Stimulated activated CD8-positive, alpha-beta memory T cell treated with anti-CD3 and anti-CD28 coated beads, Interleukin-7, amount 100 ng/mL, for 48 hours (primary cell): Measurements from ENCODE around the gene NMNAT2.

Source experiments
- DNase-seq, 2 donors: peaks; one replicate each; pipeline ENCODE4 v3.0.0-alpha.2; 2020; ENCODE audit warnings: low read depth in 1 of 2; ENCODE audit errors: extremely low read depth in 1 of 2

Gene NMNAT2

DNA sequence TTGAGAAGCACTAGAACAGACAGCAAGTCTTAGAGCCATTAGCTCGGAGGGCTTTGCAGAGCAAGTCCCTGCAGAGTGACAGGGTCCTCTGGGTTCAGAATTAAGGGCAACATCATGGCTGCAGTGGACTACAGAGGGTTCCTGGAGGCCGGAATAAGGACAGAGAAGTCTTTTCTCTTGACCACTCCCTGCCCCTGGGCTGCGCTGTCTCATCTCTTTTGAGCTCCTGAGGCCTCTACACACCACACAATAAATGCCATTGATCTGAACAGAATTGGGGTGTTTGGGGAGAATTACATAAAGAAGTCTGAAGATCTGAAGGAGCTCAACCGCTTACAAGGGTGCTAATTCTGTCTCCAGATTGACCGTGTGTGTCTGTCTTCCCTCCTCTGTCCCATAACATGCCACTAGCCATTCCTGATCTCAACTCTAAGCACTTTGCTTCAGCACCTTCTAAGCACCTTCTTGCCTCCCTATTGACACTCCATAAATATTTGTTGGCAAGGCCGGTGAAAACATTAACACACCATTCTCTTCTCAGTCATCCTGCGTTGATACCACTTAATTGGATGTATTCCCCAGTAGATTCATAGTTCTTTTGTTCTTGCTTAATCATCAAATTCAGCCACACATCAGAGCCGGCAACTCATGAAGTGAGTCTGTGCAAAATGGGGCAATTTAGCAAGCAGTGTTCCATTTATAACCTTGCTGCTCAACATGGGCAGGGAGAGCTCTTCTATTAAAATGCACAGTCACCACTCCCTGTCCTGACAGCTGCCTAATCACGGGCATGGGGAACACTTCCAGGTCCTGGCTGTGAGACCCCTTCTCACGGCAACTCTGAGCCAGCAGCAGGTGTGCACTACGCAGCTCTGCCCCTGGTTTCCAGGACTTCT, 49.7 kb downstream of the NMNAT2 start:
- DNase-seq, result no peak

DNA sequence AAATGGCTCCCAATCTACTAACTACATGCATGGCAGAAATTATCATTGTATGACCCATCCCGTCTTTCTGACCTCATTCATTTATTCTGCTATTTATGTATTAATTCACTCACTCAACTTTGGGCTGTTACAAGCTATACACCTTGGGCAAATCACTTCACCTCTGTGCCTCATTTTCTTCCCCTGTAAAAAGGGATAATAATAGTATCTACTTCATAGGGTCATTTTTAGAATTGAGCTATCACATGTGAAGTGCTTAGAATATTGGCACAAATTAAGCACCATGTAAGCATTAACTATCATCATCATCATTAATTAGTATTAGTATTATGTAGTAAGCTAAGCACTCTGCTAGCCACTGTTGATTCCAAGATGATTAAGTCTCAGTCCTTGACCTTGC, 52.1 kb downstream of the NMNAT2 start:
- no peak for DNase-seq

DNA sequence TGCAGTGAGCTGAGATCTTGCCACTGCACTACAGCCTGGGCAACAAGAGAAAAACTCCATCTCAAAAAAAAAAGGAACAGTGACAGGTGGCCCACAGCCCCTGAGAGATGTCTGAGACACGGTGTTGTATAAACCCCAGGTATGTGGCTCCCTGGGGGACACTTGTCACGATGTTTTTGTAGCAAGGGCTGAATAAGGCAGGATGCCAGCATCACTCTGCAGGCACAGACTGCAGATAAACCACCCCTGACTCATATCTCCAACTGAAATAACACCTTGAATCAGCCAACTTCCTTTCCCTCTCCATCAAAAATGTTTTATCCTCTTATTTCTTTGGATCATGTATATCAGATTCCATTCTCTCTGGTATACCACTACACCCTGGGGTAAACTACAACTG, 52.5 kb downstream of the NMNAT2 start:
- no peak for DNase-seq

DNA sequence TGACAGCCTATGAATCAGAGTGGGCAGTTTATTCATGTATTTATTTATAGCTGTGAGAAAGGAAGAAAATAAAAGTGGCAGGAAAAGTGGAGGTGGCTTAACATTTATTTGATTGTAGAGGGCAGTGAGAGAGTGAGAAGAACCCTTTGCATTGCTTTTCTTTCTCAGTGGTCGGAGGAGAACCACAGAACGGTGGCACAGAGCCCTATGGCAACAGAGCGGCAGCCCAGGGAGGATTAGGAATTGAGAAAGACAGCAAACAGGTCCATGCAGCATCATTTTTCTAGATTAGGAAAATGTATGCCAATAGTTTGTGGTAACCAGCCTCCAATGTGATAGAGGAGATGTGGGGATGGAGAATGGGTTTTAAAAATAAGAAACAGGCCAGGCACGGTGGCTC, 53.1 kb downstream of the NMNAT2 start:
- DNase-seq, result no peak

DNA sequence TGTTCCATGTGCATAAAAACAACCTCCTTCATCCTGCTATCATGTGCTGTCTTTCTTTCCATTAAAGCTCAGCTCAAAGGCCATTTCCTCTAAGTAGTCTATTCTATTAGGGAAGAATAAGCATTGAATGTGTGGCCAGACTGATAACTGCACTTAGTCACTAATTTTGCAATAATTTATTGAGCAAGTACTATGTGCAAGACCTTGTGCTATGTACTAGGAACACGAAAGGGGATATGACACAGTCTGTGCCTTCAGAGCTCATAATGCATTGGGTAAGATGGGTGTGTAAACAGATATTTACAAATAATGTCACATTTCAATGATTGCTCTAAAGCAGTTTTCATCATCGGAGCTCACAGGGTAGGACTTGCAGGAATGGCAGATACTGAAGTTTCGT, 54.2 kb downstream of the NMNAT2 start:
- no peak for DNase-seq

DNA sequence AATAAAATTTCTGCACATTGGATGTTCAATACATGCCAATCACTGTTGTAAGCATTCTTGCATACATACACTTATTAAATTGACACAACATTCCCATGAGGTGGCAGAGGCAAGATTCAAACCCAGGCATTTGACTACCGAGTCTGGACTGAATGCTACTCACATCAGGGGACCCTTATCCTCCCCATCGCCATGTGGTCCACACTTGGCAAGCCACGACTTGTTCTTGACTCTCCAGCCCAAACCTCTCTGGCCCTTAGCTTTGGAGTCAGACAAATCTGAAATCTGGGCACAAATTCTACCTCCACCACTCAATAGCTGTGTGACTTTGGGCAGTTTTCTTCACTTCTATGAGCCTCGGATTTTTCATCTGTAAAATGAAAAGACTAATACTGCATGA, 57.1 kb downstream of the NMNAT2 start:
- DNase-seq, result no peak

DNA sequence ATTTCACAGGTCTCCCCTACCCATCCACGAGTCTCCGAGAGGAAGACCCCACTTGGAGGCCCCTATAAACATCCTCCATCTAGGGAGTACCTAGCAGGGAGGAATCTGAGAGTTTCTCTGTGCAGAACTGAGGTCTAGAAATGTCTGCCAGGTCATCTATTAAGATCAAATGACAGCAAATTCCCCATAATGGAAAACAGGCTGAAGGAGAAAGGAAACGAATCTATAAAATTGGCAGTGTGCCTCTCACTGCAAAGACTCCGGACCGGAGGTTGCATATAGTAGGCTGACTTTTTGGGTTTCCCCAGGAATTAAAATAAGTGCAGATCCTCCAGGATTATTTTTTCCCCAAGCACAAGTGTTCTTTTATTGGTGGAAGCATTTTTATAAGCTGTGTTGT, 57.7 kb downstream of the NMNAT2 start:
- DNase-seq, result no peak

DNA sequence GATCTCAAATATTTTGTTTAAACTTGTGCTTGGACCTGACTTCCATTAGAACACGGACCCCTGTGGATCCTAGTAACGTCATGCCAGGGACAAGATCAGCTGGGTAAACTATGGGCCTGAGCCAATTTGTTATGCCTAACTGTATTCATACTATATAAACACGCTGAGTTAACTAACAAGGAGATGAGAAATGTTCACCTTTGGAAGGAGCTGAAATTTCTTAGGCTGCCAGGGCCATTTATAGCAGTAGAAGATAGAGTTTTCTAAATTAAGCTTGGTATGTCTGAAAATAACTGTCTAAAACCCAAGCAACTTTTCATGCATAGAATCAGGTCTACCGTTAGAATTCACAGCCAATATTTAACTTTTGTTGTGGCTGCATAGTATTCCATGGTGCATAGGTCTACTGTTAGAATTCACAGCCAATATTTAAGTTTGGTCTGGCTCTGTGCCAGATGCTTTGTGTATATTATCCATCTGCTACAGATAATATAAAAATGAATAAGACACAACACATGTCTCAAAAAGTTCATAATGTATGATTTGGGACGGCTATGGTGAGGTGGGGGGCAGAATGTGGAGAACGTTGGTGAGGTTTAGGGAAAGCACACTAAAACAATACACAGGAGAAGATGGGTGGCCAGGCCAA, 61.5 kb downstream of the NMNAT2 start:
- DNase-seq, result no peak

DNA sequence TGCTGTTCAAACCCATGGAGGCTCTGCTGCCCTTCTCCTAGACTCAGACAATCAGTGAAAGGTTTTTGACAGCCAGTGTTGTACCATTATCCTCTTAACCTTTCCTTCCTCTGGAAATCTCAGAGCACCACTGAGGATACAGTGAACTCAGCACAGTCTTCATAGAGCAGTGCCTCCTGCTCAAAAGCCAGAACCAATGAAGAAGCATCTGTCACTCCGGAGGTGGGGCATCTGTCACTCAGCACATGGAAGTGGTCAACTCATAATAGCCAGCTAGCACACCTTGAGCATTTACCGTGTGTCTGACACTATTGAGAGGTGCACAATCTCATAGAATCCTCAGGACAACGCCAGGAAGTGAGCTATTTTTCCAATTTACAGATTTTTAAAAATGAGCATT, 62.4 kb downstream of the NMNAT2 start:
- no peak for DNase-seq

DNA sequence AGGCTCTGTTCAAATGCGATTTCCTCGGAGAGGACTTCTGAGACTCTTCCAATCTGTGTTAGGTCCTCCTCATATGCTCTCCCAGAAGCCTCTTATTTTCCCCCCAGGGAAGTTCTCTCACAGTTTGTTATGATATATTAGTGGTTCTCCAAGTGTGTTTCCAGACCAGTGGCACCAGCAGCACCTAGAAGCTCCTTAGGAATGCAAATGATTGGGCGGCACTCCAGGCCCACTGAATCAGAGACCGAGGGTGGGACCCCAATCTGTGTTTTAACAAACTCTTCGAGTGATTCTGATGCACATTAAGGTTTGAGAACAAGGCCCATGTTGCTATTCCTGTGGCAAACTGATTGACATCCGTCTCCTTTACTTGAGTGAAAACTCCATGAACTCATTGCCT, 63.0 kb downstream of the NMNAT2 start:
- DNase-seq, result no peak

DNA sequence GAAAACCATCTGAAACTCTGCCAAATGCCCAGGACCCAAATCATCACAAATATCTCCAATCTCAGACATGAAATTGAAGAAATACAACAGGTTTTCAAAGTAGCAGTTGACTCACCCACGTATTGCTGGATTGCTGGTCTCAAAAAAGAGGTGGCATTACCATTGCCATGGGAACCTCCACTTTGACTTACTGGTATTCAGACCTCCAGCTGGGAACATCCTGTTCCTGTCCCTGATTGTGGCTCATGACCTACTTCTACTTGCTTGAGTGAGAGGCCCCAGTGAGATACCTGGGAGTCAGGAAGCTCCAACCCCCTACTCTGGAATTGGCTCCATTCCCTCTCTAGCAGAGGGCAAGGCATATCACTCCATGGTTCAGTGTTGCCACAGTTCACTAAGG, 64.6 kb downstream of the NMNAT2 start:
- DNase-seq, result no peak

DNA sequence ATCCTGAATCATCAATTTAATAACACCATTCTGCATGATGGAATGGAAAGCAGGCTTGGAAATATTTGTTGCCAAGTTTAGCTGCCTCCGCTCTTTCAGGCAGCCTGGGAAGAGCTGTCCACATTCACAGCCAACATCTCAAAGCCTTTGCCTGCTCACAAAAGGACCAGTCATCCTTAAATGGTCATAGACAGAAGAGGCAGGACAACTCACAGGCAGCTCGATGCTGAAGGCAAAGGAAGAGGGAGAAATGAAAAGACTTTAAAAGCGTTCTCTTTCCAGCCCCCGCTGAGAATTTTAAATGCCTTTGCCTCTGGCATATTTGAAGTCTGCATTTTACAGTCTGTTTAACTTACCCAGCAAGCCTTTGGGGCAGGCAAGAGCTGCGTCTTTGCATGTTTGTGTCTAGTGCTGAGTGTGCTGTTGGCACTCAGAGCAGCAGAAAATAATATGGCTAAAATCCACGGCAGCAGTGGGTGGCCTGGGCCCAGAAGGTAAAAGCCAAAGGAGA, 68.9 kb downstream of the NMNAT2 start:
- no peak for DNase-seq

DNA sequence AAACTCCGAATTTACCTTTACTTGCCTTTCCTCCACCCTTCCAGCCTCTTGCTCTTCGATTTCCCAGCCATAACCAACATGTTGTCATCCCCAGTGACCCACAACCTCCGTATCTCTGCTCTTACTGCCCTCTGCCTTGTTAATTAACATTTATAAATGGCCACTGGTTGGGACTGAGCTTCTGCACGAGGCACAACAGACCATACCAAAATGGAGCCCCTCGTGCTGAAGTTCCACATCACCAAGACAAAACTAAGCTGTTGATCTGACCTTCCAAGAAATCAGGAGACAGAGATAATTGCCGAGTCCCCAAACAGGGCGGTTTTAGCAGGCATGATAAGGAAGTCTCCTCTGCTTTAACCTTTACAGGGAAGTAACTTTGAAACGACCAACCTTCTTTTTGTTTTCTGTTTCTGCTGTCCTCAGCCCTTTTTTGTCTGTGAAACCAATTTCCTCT, 71.9 kb downstream of the NMNAT2 start:
- no peak for DNase-seq

DNA sequence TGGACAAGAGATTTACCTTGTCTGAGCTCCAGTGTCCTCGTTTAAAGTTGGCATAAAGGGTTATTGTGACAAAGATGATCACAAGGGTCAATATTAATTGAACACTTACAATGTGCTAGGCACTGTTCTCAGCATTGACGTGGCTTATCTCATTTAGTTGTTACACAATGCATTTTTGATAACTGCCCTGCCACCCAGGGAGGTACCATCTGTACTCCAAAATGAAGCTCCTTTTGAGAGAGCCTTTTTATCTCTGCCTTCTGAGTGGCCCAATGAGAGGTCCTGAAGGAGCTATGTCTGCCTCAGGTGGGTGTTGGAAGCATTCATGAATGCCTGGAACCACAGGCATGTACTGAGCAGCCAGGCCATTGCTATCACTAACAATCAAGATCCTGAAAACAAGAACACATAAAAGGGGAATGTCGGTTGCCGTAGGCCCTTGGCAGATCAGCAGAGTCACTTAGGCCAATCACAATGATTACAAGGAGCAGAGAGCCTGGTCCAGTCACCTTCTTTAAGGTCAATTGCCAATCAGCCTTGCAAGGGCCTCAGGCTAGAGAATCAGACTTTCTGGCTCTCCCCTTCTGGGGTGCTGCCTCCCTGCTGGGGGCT, 78.5 kb downstream of the NMNAT2 start:
- DNase-seq, result no peak

DNA sequence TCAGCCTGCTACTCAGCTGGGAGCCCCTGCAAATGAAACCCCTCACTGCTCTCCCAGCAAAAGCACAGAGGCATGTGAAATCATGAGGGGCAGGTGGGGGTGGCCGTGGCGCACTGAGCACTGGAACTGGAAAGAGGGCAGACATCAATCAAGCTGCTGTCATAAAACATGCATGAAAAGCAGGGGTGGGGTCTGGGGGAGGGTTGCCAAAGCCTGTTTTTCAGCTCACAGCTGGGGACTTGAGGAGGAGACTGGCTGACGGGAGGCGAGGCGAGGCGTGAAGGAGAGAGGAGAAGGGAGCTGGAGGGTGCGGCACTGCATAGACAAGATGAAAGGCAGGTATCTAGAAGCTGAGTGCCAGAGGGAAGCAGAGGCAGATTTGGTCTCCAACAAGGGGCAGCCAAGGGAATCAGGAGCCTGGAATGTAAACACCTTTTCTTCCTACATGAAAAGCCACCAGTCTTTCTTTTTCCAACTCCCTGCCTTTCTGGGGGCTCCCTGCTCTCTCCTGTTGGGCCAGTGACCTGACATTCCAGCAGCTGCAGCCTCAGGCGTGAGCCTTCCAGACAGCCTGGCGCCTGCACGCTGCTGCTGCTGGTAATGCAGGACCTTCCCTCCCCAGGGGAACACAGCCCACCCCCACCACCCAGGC, 87.0 kb downstream of the NMNAT2 start:
- DNase-seq, result no peak

DNA sequence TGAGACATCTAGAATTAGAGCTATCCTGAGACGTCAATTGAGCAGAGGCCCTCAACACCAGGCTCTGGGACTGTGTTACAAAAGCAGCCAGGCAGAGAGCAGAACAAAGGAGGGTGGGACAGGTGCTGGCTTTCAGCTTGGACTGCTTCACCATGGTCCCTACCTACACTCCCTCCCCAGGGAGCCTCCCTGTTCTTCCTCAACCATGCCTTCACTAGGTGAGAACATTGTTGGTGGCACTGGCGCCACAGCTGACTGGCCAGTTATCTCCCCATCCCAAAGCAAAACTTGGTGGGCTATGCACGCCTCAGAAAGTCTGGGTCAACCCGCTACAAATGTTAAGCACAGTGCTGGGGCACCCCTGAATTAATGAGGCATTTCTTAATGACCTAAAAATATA, 87.8 kb downstream of the NMNAT2 start:
- no peak for DNase-seq

DNA sequence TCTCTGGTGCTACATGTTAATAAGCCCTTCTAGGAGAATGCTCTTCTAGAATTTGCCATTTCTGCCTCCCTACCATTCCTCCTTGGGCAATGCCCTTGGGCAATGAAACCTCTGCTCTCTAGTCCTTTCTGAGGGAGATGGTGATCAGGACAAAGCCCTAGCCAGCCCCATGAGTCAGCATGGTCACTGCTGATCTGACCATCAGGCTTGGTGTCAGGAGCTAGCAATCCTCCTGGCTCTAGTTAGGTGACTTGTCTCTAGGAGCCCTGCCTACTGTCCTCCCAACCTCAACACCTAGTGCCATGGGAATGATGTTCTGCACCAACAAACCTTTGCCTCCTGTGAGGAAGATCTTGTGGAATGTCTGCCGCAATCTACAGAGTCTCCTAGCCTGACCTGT, 89.8 kb downstream of the NMNAT2 start:
- DNase-seq, result no peak

DNA sequence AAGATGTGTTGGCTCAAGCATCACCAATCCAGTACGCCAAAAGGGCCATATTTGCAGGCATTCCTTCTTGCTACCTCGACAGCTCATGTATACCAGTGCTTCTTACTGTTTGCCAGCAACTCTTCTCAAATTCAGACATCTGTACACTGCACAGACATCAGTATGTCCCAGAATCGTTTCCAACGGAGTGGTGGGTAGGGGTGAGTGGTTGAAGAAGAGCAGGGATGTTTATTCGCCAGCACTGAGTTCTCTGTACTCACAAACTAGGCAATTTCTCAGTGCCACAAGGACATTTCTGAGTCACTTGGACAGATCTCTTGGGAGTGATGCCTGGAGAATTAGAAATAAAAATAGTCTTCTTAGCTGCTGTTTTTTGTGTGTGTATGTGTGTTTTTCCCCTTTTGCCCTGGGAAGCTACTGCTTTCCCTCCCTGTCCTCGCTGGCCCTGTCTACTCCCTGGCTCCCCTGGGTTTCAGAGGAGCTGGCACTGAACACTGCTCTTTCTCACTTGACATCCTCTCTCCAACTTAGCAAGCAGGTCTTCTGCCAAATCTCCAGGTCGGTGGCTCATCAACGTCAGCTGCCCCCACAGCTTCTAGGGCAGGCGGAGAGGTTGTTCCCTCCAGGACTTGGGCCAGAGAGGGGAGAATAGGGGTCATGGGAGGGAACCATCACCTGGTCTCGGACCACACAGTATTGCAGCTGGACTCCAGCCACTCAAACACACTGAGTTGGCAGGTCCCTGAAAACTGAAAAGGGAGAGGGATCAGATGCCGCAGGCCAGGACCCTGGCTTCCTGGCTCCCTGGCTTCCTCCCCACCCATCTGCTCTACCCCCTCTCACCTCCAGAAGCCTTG, 90.5 kb downstream of the NMNAT2 start:
- DNase-seq, result no peak

DNA sequence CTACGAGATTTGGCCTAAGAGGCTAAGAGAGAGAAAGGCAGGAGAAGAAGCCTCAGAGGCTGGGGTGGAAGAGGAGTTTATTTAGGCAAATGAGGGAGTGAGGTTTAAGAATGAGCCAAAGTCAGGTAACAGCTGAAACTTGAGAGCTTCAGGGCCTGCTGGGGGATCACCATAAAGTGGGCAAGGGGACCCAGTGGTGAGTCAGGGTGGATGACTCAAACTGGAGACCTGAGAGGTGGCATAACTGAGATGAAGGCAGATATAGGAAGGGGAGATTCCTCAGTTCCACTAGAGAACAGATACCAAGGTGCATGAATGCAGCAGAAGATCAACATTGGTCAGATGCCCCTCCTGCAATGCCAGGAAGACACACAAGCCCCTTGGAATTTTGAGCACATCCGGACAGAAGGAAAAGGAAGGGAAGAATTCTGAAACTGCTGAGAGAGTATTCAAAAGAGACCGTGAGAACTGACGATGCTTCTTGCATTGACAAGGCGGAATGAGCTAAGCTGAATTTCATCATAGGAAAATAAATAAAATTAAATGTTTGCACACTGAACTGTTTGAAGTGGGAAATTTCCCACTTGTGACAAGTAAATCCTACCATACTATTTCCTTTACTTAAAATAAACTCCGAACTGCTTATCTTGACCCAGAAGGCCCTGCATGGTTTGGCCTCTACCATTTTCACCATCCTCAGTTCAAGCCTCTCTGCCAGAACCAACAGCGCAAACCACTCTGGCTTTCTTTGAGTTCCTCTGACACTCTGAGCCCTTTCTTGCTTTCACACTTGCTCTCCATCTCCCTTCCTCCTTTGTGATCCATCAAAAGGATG, 94.1 kb downstream of the NMNAT2 start:
- no peak for DNase-seq
